H1 (cell line): ENCODE results near the gene BBC3. TPM values are rescaled to one million over a fixed set of nuclear protein-coding genes. Genes with fewer than 3 reads are reported as not detected.
A peak's percentile ranks its signal among the peaks of the same experiment; 100 is the strongest.

ENCODE experiments used
- ASH2L ChIP-seq: fragments of 200-600, 300-600 bp; sonication (generic); IDR thresholded peaks from one replicate; pipeline ENCODE4 v1.7.1; 2017; ENCODE audit warnings: low read length
- BACH1 ChIP-seq: IDR thresholded peaks from 2 replicates; pipeline ENCODE4 v1.6.1; 2012; ENCODE audit warnings: low read length, improper control_type of control experiment
- CHD2 ChIP-seq: IDR thresholded peaks from 2 replicates; pipeline ENCODE4 v1.6.1; 2012; ENCODE audit warnings: low read length, improper control_type of control experiment
- EGR1 ChIP-seq: IDR thresholded peaks from 2 replicates; pipeline ENCODE4 v1.6.1; 2011; ENCODE audit warnings: low read depth, low read length, borderline replicate concordance
- EP300 ChIP-seq, 2 experiments: IDR thresholded peaks; 1 replicate in 1 of 2; 2 replicates in 1 of 2; pipeline ENCODE4 v1.6.1; 2011 to 2012; ENCODE audit warnings: low read depth in 2 of 2, low read length in 2 of 2, mild to moderate bottlenecking in 2 of 2, borderline replicate concordance in 1 of 2, inconsistent platforms in 1 of 2, moderate library complexity in 1 of 2
- KDM1A ChIP-seq: fragments of 200-600, 300-600 bp; sonication (generic); IDR thresholded peaks from 2 replicates; pipeline ENCODE4 v1.7.1; 2016; ENCODE audit warnings: mild to moderate bottlenecking, low read length, borderline replicate concordance
- KDM4A ChIP-seq: IDR thresholded peaks from one replicate; pipeline ENCODE4 v1.7.1; 2012; ENCODE audit warnings: low read depth, mild to moderate bottlenecking, moderate library complexity, low read length, inconsistent platforms; ENCODE audit not compliant: severe bottlenecking
- MAX ChIP-seq: IDR thresholded peaks from 2 replicates; pipeline ENCODE4 v1.6.1; 2012; ENCODE audit warnings: inconsistent platforms
- NANOG ChIP-seq: IDR thresholded peaks from 2 replicates; pipeline ENCODE4 v1.6.1; 2011; ENCODE audit warnings: low read length, low read depth, mild to moderate bottlenecking, inconsistent platforms; ENCODE audit not compliant: insufficient read depth, poor library complexity, severe bottlenecking
- NRF1 ChIP-seq: IDR thresholded peaks from 2 replicates; pipeline ENCODE4 v1.6.1; 2011; ENCODE audit warnings: mild to moderate bottlenecking, low read depth, low read length, improper control_type of control experiment
- POLR2A ChIP-seq, 2 experiments: IDR thresholded peaks; 1 replicate in 1 of 2; 2 replicates in 1 of 2; pipeline ENCODE4 v1.6.1; 2011; ENCODE audit warnings: low read depth in 2 of 2, low read length in 2 of 2, mild to moderate bottlenecking in 2 of 2; ENCODE audit errors: control extremely low read depth in 1 of 2
- POLR2AphosphoS5 ChIP-seq: IDR thresholded peaks from 2 replicates; pipeline ENCODE4 v1.6.1; 2011; ENCODE audit warnings: low read depth, low read length
- RFX5 ChIP-seq: IDR thresholded peaks from 2 replicates; pipeline ENCODE4 v1.6.1; 2011; ENCODE audit warnings: low read depth, low read length, improper control_type of control experiment, borderline replicate concordance
- RNF2 ChIP-seq: fragments of 200-900, 300-1000 bp; sonication (generic); IDR thresholded peaks from 2 replicates; pipeline ENCODE4 v1.7.1; 2016; ENCODE audit warnings: borderline replicate concordance, low read depth, mild to moderate bottlenecking, antibody characterized with exemption, low read length; ENCODE audit not compliant: poor library complexity, severe bottlenecking; ENCODE audit errors: missing control alignments
- RXRA ChIP-seq: IDR thresholded peaks from 2 replicates; pipeline ENCODE4 v1.6.1; 2011; ENCODE audit warnings: low read depth, mild to moderate bottlenecking, low read length, moderate library complexity; ENCODE audit not compliant: insufficient read depth
- SAP30 ChIP-seq: fragments of 300-600 bp; sonication (generic); IDR thresholded peaks from 2 replicates; pipeline ENCODE4 v1.7.1; 2012; ENCODE audit warnings: low read length, moderate library complexity, mild to moderate bottlenecking, inconsistent platforms; ENCODE audit not compliant: insufficient read depth, insufficient replicate concordance
- SIX5 ChIP-seq: IDR thresholded peaks from 2 replicates; pipeline ENCODE4 v1.6.1; 2011; ENCODE audit warnings: mild to moderate bottlenecking, low read depth, low read length
- SP4 ChIP-seq: IDR thresholded peaks from 2 replicates; pipeline ENCODE4 v1.6.1; 2012; ENCODE audit warnings: low read length, inconsistent platforms
- TBP ChIP-seq: IDR thresholded peaks from 2 replicates; pipeline ENCODE4 v1.6.1; 2011; ENCODE audit warnings: low read depth, low read length, improper control_type of control experiment
- TCF12 ChIP-seq: IDR thresholded peaks from 2 replicates; pipeline ENCODE4 v1.6.1; 2011; ENCODE audit warnings: low read depth, mild to moderate bottlenecking, low read length
- TEAD4 ChIP-seq: IDR thresholded peaks from 2 replicates; pipeline ENCODE4 v1.6.1; 2012; ENCODE audit warnings: low read depth, low read length, inconsistent platforms, mixed read lengths
- YY1 ChIP-seq: IDR thresholded peaks from 2 replicates; pipeline ENCODE4 v1.6.1; 2011; ENCODE audit warnings: low read depth, mild to moderate bottlenecking, low read length
- polyA plus RNA-seq, 7 experiments: library from polyadenylated mRNA; depleted of rRNA in 3 of 7; stranded (reverse) in 5 of 7; unstranded in 2 of 7; fragments of >200 nt in 5 of 7; fragments of 200-250 nt in 2 of 7; gene quantifications; 1 replicate in 5 of 7; 2 replicates in 1 of 7; 4 replicates in 1 of 7; pipeline versions ENCODE4 v1.2.1 to v1.2.3, GENCODE V29; 2011 to 2013; ENCODE audit warnings: missing spikeins in 2 of 7, mixed read lengths in 2 of 7
- total RNA-seq: library from RNA; stranded (reverse); fragmentation: NEBNext Ultra II Directional; extraction: Animal tissue kit (Norgen Biotek cat#: 25700); gene quantifications from 2 replicates; pipeline ENCODE4 v1.2.1, GENCODE V29; 2021
- TF ChIP-seq, protein P1 (sequence below): IDR thresholded peaks from 2 replicates; pipeline ENCODE4 v1.6.1; 2012; ENCODE audit warnings: inconsistent platforms

BBC3 gene
- total and polyA plus RNA-seq, 2 of the 8 experiments (the other 6 are each of a cell fraction or from before 2014, with no cell fraction given), result 13.2 to 21.6 TPM

GRCh38 chr19:47227352-47228167 lies 3.4 kb downstream of the BBC3 start (continued):
- TF ChIP-seq RNF2 (no peak), CHD2 (peak; percentile 70; the same call in 1 of the 2 replicates), SIX5 (no peak), POLR2AphosphoS5 (peak; percentile 73), TCF12 (peak; percentile 95), POLR2A (IDR thresholded peaks at IDR 0.05; ENCODE audit: control extremely low read depth in 1 of 2, low read depth in 2 of 2, low read length in 2 of 2) (peak in 1 of 2 experiments; percentile 43), RXRA (no peak), EP300 (IDR thresholded peaks at IDR 0.05; ENCODE audit: borderline replicate concordance in 1 of 2, low read depth in 2 of 2, low read length in 2 of 2) (peak in 1 of 2 experiments; percentile 57; a peak in 2 of 3 replicates), RFX5 (0 out of 2 replicates have a peak, but pooled peaks have one; percentile 17), EGR1 (peak; percentile 94), MAX (peak; percentile 40; the same call in 1 of the 2 replicates), SP4 (peak; percentile 92), KDM4A (peak; percentile 24), ASH2L (peak; percentile 85), NRF1 (no peak), SAP30 (no peak), NANOG (peak; percentile 74), YY1 (no peak), BACH1 (no peak; the same call in 1 of the 2 replicates), TBP (no peak; the same call in none of the 2 replicates), KDM1A (peak; percentile 100), TEAD4 (peak; percentile 59; the same call in 1 of the 2 replicates)
- TF ChIP-seq, protein P1, sequence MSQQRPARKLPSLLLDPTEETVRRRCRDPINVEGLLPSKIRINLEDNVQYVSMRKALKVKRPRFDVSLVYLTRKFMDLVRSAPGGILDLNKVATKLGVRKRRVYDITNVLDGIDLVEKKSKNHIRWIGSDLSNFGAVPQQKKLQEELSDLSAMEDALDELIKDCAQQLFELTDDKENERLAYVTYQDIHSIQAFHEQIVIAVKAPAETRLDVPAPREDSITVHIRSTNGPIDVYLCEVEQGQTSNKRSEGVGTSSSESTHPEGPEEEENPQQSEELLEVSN, result no peak
